Measurements from ENCODE around the gene CYP8B1. TPM values are rescaled to one million over a fixed set of nuclear protein-coding genes. Genes with fewer than 3 reads are reported as not detected.

Gene CYP8B1
- total and polyA plus RNA-seq, 2 of the 13 experiments (the other 11 are each of a cell fraction or from before 2014, with no cell fraction given), result 0.58 to 2.0 TPM

DNA sequence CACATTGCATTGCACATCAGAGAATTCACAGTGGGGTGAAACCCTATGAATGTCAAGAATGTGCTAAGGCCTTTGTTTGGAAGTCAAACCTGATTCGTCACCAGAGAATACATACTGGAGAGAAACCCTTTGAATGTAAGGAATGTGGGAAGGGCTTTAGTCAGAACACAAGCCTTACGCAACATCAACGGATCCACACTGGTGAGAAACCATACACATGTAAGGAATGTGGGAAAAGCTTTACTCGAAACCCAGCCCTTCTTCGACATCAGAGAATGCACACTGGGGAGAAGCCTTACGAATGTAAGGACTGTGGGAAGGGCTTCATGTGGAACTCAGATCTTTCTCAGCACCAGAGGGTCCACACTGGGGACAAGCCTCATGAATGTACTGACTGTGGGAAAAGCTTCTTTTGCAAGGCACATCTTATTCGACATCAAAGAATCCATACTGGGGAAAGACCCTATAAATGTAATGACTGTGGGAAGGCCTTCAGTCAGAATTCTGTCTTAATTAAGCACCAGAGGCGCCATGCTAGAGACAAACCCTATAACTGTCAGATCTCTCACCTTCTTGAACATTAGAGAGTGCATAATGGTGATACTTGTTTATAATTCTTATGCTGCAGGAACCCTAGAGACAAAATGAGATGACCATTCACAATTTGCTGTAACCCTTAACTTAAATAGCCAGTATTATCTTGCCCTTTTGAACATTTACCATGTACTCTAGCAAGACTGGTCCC, 39.3 kb upstream of the CYP8B1 start (continued):
- no peak for TF ChIP-seq KAT7 (CRISPR knock-in tag; IDR thresholded peaks at IDR 0.05; ENCODE audit: borderline replicate concordance)
- TF ChIP-seq ZNF230 (CRISPR knock-in tag; IDR thresholded peaks at IDR 0.05), result no peak
- no peak for TF ChIP-seq FOXA1 (IDR thresholded peaks at IDR 0.05)
- no peak for TF ChIP-seq FOXA1 (CRISPR knock-in tag; IDR thresholded peaks at IDR 0.05)
- TF ChIP-seq POLR2G (IDR thresholded peaks at IDR 0.05; ENCODE audit: low read depth, low read length), result no peak
- no peak for TF ChIP-seq ZKSCAN8 (CRISPR knock-in tag; IDR thresholded peaks at IDR 0.05; ENCODE audit: borderline replicate concordance)
- TF ChIP-seq ZFP37 (CRISPR knock-in tag; IDR thresholded peaks at IDR 0.05; ENCODE audit: borderline replicate concordance), result no peak
- TF ChIP-seq ZNF629 (CRISPR knock-in tag; conservative IDR thresholded peaks at IDR 0.05), result no peak
- TF ChIP-seq KDM6A (CRISPR knock-in tag; IDR thresholded peaks at IDR 0.05; ENCODE audit: low read depth), result no peak
- TF ChIP-seq HMG20A (CRISPR knock-in tag; IDR thresholded peaks at IDR 0.05; ENCODE audit: borderline replicate concordance), result peak; percentile 15; the same call in 1 of the 2 replicates
- TF ChIP-seq TCF7 (IDR thresholded peaks at IDR 0.05; ENCODE audit: low read depth), result no peak; the same call in 1 of the 2 replicates
- TF ChIP-seq ZNF841 (CRISPR knock-in tag; IDR thresholded peaks at IDR 0.05; ENCODE audit: borderline replicate concordance), result no peak
- no peak for TF ChIP-seq TMF1 (CRISPR knock-in tag; IDR thresholded peaks at IDR 0.05; ENCODE audit: low read depth)
- TF ChIP-seq, protein P1, sequence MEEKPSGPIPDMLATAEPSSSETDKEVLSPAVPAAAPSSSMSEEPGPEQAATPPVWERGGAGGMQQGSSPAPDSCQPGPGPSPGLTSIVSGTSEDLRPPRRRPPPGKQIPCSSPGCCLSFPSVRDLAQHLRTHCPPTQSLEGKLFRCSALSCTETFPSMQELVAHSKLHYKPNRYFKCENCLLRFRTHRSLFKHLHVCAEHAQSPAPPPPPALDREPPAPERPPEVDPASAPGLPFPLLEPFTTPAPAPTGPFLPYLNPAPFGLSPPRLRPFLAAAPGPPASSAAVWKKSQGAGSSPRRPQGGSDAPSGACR (CRISPR knock-in tag; IDR thresholded peaks at IDR 0.05), result no peak
- TF ChIP-seq, protein P2, sequence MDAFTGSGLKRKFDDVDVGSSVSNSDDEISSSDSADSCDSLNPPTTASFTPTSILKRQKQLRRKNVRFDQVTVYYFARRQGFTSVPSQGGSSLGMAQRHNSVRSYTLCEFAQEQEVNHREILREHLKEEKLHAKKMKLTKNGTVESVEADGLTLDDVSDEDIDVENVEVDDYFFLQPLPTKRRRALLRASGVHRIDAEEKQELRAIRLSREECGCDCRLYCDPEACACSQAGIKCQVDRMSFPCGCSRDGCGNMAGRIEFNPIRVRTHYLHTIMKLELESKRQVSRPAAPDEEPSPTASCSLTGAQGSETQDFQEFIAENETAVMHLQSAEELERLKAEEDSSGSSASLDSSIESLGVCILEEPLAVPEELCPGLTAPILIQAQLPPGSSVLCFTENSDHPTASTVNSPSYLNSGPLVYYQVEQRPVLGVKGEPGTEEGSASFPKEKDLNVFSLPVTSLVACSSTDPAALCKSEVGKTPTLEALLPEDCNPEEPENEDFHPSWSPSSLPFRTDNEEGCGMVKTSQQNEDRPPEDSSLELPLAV (CRISPR knock-in tag; conservative IDR thresholded peaks at IDR 0.05; ENCODE audit: low read depth), result no peak
- TF ChIP-seq, protein P3, sequence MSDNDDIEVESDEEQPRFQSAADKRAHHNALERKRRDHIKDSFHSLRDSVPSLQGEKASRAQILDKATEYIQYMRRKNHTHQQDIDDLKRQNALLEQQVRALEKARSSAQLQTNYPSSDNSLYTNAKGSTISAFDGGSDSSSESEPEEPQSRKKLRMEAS (IDR thresholded peaks at IDR 0.05), result peak; percentile 69
- no peak for TF ChIP-seq ZNF891 (CRISPR knock-in tag; IDR thresholded peaks at IDR 0.05)
- TF ChIP-seq, protein P4, sequence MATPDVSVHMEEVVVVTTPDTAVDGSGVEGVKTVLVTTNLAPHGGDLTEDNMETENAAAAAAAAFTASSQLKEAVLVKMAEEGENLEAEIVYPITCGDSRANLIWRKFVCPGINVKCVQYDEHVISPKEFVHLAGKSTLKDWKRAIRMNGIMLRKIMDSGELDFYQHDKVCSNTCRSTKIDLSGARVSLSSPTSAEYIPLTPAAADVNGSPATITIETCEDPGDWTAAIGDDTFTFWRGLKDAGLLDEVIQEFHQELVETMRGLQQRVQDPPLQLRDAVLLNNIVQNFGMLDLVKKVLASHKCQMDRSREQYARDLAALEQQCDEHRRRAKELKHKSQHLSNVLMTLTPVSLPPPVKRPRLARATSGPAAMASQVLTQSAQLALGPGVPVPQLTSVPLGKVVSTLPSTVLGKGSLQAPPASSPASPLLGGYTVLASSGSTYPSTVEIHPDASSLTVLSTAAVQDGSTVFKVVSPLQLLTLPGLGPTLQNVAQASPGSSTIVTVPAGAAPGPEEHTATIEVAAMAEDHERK (CRISPR knock-in tag; IDR thresholded peaks at IDR 0.05; ENCODE audit: low read depth), result no peak
- no peak for TF ChIP-seq GATAD1 (CRISPR knock-in tag; IDR thresholded peaks at IDR 0.05)
- TF ChIP-seq ZNF7 (CRISPR knock-in tag; IDR thresholded peaks at IDR 0.05), result no peak
- TF ChIP-seq, protein P5, sequence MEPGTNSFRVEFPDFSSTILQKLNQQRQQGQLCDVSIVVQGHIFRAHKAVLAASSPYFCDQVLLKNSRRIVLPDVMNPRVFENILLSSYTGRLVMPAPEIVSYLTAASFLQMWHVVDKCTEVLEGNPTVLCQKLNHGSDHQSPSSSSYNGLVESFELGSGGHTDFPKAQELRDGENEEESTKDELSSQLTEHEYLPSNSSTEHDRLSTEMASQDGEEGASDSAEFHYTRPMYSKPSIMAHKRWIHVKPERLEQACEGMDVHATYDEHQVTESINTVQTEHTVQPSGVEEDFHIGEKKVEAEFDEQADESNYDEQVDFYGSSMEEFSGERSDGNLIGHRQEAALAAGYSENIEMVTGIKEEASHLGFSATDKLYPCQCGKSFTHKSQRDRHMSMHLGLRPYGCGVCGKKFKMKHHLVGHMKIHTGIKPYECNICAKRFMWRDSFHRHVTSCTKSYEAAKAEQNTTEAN (CRISPR knock-in tag; conservative IDR thresholded peaks at IDR 0.05), result 0 out of 2 replicates have a peak, but pooled peaks have one; percentile 38
- no peak for TF ChIP-seq PRMT3 (CRISPR knock-in tag; IDR thresholded peaks at IDR 0.05; ENCODE audit: borderline replicate concordance, low read depth)
- no peak for TF ChIP-seq PLRG1 (conservative IDR thresholded peaks at IDR 0.05)
- TF ChIP-seq IKZF4 (CRISPR knock-in tag; IDR thresholded peaks at IDR 0.05; ENCODE audit: borderline replicate concordance, low read depth, not compliant biosample characterization), result no peak
- peak; percentile 30; the same call in 1 of the 2 replicates for TF ChIP-seq HNF4A (CRISPR knock-in tag; IDR thresholded peaks at IDR 0.05)
- TF ChIP-seq MIXL1 (CRISPR knock-in tag; IDR thresholded peaks at IDR 0.05), result no peak
- no peak for TF ChIP-seq SNAI1 (CRISPR knock-in tag; IDR thresholded peaks at IDR 0.05; ENCODE audit: borderline replicate concordance)
- TF ChIP-seq ZNF44 (CRISPR knock-in tag; IDR thresholded peaks at IDR 0.05), result no peak
- no peak for TF ChIP-seq ISL2 (CRISPR knock-in tag; IDR thresholded peaks at IDR 0.05)

All from HepG2 (cell line).